Peyer's patch (tissue), 4 donors: ENCODE measurements around the gene ARID2.

Source experiments
- POLR2A ChIP-seq, 2 donors: fragments of 450-650 bp; IDR thresholded peaks; one replicate each; pipeline ENCODE4 v1.5.1; 2017; ENCODE audit warnings: antibody characterized with exemption in 2 of 2, mild to moderate bottlenecking in 2 of 2, moderate library complexity in 2 of 2
- TF ChIP-seq, protein P1 (sequence below), 6 experiments: fragments of 450-650 bp in 4 of 6; fragments of 200-600 bp in 2 of 6; sonication (generic) in 1 of 6; IDR thresholded peaks; one replicate each; pipeline ENCODE4 v1.5.1; 2017 to 2019; ENCODE audit warnings: antibody characterized with exemption in 6 of 6, mild to moderate bottlenecking in 3 of 6, moderate library complexity in 1 of 6

DNA sequence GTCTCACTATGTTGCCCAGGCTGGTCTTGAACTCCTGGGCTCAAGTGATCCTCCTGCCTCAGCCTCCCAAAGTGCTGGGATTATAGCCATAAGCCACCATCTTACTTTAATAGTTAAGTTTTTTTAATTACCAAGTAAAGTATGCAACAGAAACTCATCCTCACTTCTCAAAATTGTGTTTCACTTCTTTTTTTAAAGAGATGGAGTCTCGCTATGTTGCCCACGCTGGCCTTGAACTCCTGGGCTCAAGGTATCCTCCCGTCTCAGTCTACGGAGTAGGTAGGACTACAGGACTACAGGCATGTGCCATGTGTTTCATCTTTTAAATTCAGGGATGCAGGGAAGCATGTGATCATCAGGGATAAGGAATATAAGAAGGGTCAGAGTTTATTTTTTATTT lies 17.2 kb upstream of the ARID2 start:
- TF ChIP-seq, protein P1, sequence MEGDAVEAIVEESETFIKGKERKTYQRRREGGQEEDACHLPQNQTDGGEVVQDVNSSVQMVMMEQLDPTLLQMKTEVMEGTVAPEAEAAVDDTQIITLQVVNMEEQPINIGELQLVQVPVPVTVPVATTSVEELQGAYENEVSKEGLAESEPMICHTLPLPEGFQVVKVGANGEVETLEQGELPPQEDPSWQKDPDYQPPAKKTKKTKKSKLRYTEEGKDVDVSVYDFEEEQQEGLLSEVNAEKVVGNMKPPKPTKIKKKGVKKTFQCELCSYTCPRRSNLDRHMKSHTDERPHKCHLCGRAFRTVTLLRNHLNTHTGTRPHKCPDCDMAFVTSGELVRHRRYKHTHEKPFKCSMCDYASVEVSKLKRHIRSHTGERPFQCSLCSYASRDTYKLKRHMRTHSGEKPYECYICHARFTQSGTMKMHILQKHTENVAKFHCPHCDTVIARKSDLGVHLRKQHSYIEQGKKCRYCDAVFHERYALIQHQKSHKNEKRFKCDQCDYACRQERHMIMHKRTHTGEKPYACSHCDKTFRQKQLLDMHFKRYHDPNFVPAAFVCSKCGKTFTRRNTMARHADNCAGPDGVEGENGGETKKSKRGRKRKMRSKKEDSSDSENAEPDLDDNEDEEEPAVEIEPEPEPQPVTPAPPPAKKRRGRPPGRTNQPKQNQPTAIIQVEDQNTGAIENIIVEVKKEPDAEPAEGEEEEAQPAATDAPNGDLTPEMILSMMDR (IDR thresholded peaks at IDR 0.05): no peak
- TF ChIP-seq POLR2A (IDR thresholded peaks at IDR 0.05): no peak
